Bone marrow (tissue), 2 donors: ENCODE data around the gene IMPG1.

ENCODE experiments used
- DNase-seq, 2 donors: peaks; one replicate each; lab custom pipeline; 2025; lab: John Stamatoyannopoulos, UW

Gene IMPG1

GRCh38 chr6:76072562-76072961 lies at the start of gene IMPG1:
IMPG1 (minus strand) TSS chr6:76072662; CDS start chr6:76072488, 174 bp downstream.
- no peak for DNase-seq

- no peak for DNase-seq
These were observed 47.8 kb upstream of the IMPG1 start for GRCh38 chr6:76120302-76120701.

GRCh38 chr6:76073281-76073680 lies 819 bp upstream of the IMPG1 start:
- no peak for DNase-seq

- no peak for DNase-seq
These were observed 15.0 kb downstream of the IMPG1 start for GRCh38 chr6:76057469-76057868.

GRCh38 chr6:76052314-76052713 lies 20.1 kb downstream of the IMPG1 start:
- no peak for DNase-seq

- DNase-seq = no peak
These were observed 28.8 kb downstream of the IMPG1 start for GRCh38 chr6:76043690-76044089.

- no peak for DNase-seq
These were observed 36.7 kb downstream of the IMPG1 start for GRCh38 chr6:76035713-76036112.

GRCh38 chr6:76026101-76026500 lies 46.4 kb downstream of the IMPG1 start:
- DNase-seq = no peak

- no peak for DNase-seq
These were observed 57.6 kb downstream of the IMPG1 start for GRCh38 chr6:76014626-76015530.

GRCh38 chr6:76004202-76004601 lies 68.3 kb downstream of the IMPG1 start:
- DNase-seq = no peak

- no peak for DNase-seq
These were observed 68.8 kb downstream of the IMPG1 start for GRCh38 chr6:76003686-76004085.

- DNase-seq = no peak
These were observed 69.3 kb downstream of the IMPG1 start for GRCh38 chr6:76003113-76003512.

GRCh38 chr6:76000629-76001028 lies 71.8 kb downstream of the IMPG1 start:
- no peak for DNase-seq

GRCh38 chr6:75997696-75998095 lies 74.8 kb downstream of the IMPG1 start:
- no peak for DNase-seq

- no peak for DNase-seq
These were observed 79.0 kb downstream of the IMPG1 start for GRCh38 chr6:75993236-75994162.

- no peak for DNase-seq
These were observed 80.5 kb downstream of the IMPG1 start for GRCh38 chr6:75991941-75992340.

GRCh38 chr6:75986935-75987334 lies 85.5 kb downstream of the IMPG1 start:
- DNase-seq = no peak

GRCh38 chr6:75975904-75976303 lies 96.6 kb downstream of the IMPG1 start:
- no peak for DNase-seq

- no peak for DNase-seq
These were observed 102.4 kb downstream of the IMPG1 start for GRCh38 chr6:75970093-75970492.

- no peak for DNase-seq
These were observed 104.3 kb downstream of the IMPG1 start for GRCh38 chr6:75968143-75968542.

GRCh38 chr6:75963569-75963968 lies 108.9 kb downstream of the IMPG1 start:
- DNase-seq = no peak

GRCh38 chr6:75952128-75952527 lies 120.3 kb downstream of the IMPG1 start:
- no peak for DNase-seq

- no peak for DNase-seq
These were observed 124.5 kb downstream of the IMPG1 start for GRCh38 chr6:75947935-75948334.
